GM12878 (cell line): ENCODE results near the gene MTMR1.

Source experiments
- CTCF ChIP-seq, 3 experiments: IDR thresholded peaks in 2 of 3; conservative IDR thresholded peaks in 1 of 3; 2 replicates each; pipeline ENCODE4 v1.5.1; 2011; ENCODE audit warnings: low read depth in 3 of 3, low read length in 3 of 3, mild to moderate bottlenecking in 3 of 3, control low read depth in 2 of 3, moderate library complexity in 2 of 3, inconsistent platforms in 1 of 3, mixed read lengths in 1 of 3; ENCODE audit not compliant: control insufficient read depth in 2 of 3, insufficient read depth in 1 of 3; ENCODE audit errors: extremely low read depth in 1 of 3
- NRF1 ChIP-seq: conservative IDR thresholded peaks from 2 replicates; pipeline ENCODE4 v1.6.1; 2011; ENCODE audit warnings: mild to moderate bottlenecking, low read depth, low read length, improper control_type of control experiment
- POLR2A ChIP-seq: IDR thresholded peaks from 2 replicates; pipeline ENCODE4 v1.6.1; 2011; ENCODE audit warnings: low read depth, mild to moderate bottlenecking, low read length
- RCOR1 ChIP-seq: conservative IDR thresholded peaks from 2 replicates; pipeline ENCODE4 v1.6.1; 2012; ENCODE audit warnings: low read depth, low read length, improper control_type of control experiment
- SREBF1 ChIP-seq: IDR thresholded peaks from 2 replicates; pipeline ENCODE4 v1.6.1; 2012; ENCODE audit warnings: mild to moderate bottlenecking, low read length
- TARDBP ChIP-seq: IDR thresholded peaks from 2 replicates; pipeline ENCODE4 v1.6.1; 2016; ENCODE audit warnings: borderline replicate concordance
- TF ChIP-seq, protein P1 (sequence below): fragments of 450-650 bp; IDR thresholded peaks from 2 replicates; pipeline ENCODE4 v1.6.1; 2016; ENCODE audit warnings: mild to moderate bottlenecking
- TF ChIP-seq, protein P2 (sequence below): IDR thresholded peaks from 2 replicates; pipeline ENCODE4 v1.6.1; 2012; ENCODE audit warnings: low read depth, low read length, improper control_type of control experiment
- TF ChIP-seq, protein P3 (sequence below): IDR thresholded peaks from 2 replicates; pipeline ENCODE4 v1.6.1; 2012; ENCODE audit warnings: low read depth, low read length, improper control_type of control experiment

DNA sequence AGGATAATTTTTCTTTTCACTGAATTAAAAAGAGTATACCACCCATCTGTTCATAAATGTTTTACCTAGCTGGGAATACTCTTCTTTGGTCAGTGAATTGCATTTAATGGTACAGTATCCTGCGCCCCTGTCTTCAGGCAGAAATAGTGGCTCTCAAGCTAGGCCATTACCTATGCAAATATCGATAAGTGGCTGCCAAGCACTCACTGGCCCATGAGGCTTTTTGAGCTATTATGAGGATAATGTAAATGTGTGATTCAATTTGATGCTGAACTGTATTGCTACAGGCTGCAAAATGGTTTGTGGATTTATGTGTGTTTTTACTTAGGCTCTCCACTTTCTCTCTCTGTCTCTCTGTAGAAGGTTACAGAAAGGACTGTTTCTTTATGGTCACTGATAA is 30.1 kb upstream of the MTMR1 start:
- no peak for TF ChIP-seq RCOR1
- TF ChIP-seq, protein P1, sequence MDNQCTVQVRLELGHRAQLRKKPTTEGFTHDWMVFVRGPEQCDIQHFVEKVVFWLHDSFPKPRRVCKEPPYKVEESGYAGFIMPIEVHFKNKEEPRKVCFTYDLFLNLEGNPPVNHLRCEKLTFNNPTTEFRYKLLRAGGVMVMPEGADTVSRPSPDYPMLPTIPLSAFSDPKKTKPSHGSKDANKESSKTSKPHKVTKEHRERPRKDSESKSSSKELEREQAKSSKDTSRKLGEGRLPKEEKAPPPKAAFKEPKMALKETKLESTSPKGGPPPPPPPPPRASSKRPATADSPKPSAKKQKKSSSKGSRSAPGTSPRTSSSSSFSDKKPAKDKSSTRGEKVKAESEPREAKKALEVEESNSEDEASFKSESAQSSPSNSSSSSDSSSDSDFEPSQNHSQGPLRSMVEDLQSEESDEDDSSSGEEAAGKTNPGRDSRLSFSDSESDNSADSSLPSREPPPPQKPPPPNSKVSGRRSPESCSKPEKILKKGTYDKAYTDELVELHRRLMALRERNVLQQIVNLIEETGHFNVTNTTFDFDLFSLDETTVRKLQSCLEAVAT = no peak
- TF ChIP-seq POLR2A = no peak
- TF ChIP-seq SREBF1 = no peak
- no peak for TF ChIP-seq CTCF (IDR thresholded peaks at IDR 0.05 in 2 of 3, conservative IDR thresholded peaks at IDR 0.05 in 1 of 3; ENCODE audit: control insufficient read depth in 2 of 3, extremely low read depth in 1 of 3, insufficient read depth in 1 of 3, low read depth in 3 of 3, low read length in 3 of 3)
- TF ChIP-seq, protein P2, sequence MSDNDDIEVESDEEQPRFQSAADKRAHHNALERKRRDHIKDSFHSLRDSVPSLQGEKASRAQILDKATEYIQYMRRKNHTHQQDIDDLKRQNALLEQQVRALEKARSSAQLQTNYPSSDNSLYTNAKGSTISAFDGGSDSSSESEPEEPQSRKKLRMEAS = no peak
- TF ChIP-seq, protein P3, sequence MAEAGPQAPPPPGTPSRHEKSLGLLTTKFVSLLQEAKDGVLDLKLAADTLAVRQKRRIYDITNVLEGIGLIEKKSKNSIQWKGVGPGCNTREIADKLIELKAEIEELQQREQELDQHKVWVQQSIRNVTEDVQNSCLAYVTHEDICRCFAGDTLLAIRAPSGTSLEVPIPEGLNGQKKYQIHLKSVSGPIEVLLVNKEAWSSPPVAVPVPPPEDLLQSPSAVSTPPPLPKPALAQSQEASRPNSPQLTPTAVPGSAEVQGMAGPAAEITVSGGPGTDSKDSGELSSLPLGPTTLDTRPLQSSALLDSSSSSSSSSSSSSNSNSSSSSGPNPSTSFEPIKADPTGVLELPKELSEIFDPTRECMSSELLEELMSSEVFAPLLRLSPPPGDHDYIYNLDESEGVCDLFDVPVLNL = no peak
- no peak for TF ChIP-seq NRF1
- no peak for TF ChIP-seq TARDBP
